Tibial artery (tissue), 4 donors: ENCODE data around the gene SRSF1.

Source experiments
- DNase-seq, 2 donors: peaks; one replicate each; pipeline ENCODE4 v3.0.0-alpha.2; 2019
- H3K27ac ChIP-seq, 2 donors: fragments of 200-600 bp; sonication (generic) in 1 of 2; 1 replicate in 1 of 2; 2 replicates in 1 of 2; pipeline ENCODE4 v1.5.1; 2018 to 2019; ENCODE audit warnings: mild to moderate bottlenecking in 1 of 2
- H3K27me3 ChIP-seq, 2 donors: fragments of 200-600 bp; sonication (generic) in 1 of 2; one replicate each; pipeline versions ENCODE4 v1.5.1 to v1.6.0; 2016 to 2019
- H3K36me3 ChIP-seq, 3 donors: fragments of 200-600 bp; sonication (generic) in 2 of 3; one replicate each; pipeline ENCODE4 v1.5.1; 2016 to 2019; ENCODE audit warnings: mild to moderate bottlenecking in 2 of 3
- H3K4me1 ChIP-seq, 4 donors: fragments of 200-600 bp; sonication (generic) in 2 of 4; 1 replicate in 3 of 4; 2 replicates in 1 of 4; pipeline ENCODE4 v1.5.1; 2016 to 2019
- H3K4me3 ChIP-seq, 2 donors: fragments of 200-600 bp; sonication (generic) in 1 of 2; 1 replicate in 1 of 2; 2 replicates in 1 of 2; pipeline ENCODE4 v1.5.1; 2018 to 2019; ENCODE audit warnings: mild to moderate bottlenecking in 2 of 2
- H3K9me3 ChIP-seq, 3 donors: fragments of 200-600 bp; sonication (generic) in 1 of 3; one replicate each; pipeline ENCODE4 v1.5.1; 2016 to 2019
- intact Hi-C: fragments of 100-400 bp; cut with DNase I; formaldehyde crosslinking; loops from one replicate; pipeline ENCODE4 v1.15.0; 2023; ENCODE audit warnings: low total_unique reads
- TF ChIP-seq, protein P1 (sequence below), 2 experiments: fragments of 200-600 bp in 1 of 2; fragments of 450-650 bp in 1 of 2; IDR thresholded peaks; one replicate each; pipeline ENCODE4 v1.5.1; 2017 to 2019; ENCODE audit warnings: antibody characterized with exemption in 2 of 2, mild to moderate bottlenecking in 1 of 2, moderate library complexity in 1 of 2

The SRSF1 gene, protein sequence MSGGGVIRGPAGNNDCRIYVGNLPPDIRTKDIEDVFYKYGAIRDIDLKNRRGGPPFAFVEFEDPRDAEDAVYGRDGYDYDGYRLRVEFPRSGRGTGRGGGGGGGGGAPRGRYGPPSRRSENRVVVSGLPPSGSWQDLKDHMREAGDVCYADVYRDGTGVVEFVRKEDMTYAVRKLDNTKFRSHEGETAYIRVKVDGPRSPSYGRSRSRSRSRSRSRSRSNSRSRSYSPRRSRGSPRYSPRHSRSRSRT

DNA sequence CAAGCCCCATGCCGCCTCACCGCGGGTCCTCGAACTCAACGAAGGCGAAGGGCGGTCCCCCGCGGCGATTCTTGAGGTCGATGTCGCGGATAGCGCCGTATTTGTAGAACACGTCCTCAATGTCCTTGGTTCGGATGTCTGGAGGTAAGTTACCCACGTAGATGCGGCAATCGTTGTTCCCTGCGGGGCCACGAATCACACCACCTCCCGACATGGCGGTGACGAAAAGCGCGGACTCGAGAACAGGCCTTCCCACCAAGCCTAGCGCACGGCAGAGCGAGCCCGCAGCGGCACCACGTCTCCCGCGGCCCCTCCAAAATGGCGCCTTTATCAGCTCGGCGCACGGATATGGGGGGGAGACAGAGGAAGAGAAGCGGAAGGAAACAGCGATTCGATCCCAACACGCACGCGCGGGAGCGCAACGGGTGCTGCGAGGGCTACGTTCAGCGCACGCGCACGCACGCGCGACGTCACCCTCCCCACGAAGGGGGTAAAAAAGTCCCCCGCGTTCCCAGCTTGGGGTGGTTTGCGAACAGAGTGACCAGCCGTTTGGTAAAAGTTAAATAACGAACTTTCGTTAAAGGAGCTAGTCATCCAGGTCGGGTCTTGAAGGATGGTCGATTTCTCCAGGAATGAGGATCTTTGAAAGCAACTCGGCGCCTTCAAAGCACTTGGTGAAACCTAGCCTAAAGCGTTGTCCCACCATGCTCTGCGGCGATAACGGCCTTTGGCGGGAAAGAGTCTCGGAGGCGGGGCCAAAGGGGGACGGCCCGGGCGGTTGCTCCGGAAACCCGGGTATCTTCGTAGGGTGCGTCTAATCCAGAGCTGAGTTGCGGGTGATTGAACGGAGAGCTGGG is at the start of gene SRSF1:
TSS of gene SRSF1 (minus strand) at position 323 of the 857 bp plus-strand sequence. CDS start at position 214, 109 bp downstream.
- Histone ChIP-seq H3K27ac (peak within 1 kb of the TSS; percentile 97 to 98), H3K27me3 (no peaks in the 10 kb centered on the region), H3K36me3 (peaks cover 30 to 35% (median 33%) of the 10 kb centered on the region in 3 donors), H3K9me3 (no peaks in the 10 kb centered on the region), H3K4me3 (peak within 1 kb of the TSS; percentile 87 to 90), H3K4me1 (peaks cover 0 to 44% (median 25%) of the 10 kb centered on the region in 4 donors)
- TF ChIP-seq, protein P1, sequence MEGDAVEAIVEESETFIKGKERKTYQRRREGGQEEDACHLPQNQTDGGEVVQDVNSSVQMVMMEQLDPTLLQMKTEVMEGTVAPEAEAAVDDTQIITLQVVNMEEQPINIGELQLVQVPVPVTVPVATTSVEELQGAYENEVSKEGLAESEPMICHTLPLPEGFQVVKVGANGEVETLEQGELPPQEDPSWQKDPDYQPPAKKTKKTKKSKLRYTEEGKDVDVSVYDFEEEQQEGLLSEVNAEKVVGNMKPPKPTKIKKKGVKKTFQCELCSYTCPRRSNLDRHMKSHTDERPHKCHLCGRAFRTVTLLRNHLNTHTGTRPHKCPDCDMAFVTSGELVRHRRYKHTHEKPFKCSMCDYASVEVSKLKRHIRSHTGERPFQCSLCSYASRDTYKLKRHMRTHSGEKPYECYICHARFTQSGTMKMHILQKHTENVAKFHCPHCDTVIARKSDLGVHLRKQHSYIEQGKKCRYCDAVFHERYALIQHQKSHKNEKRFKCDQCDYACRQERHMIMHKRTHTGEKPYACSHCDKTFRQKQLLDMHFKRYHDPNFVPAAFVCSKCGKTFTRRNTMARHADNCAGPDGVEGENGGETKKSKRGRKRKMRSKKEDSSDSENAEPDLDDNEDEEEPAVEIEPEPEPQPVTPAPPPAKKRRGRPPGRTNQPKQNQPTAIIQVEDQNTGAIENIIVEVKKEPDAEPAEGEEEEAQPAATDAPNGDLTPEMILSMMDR (IDR thresholded peaks at IDR 0.05) = no peak
- intact Hi-C loops = loop anchor here (2.0 to 10.0 kb wide), 3 partner anchors 78 to 752 kb away; partner anchors contain the start of gene MSI2
- peak; percentile 96 to 98 for DNase-seq

- Histone ChIP-seq H3K27ac (no peak overlapping the region), H3K36me3 (no peaks in the 10 kb centered on the region), H3K27me3 (no peaks in the 10 kb centered on the region), H3K4me1 (no peaks in the 10 kb centered on the region), H3K9me3 (no peaks in the 10 kb centered on the region), H3K4me3 (no peak overlapping the region)
- no peak for DNase-seq
- TF ChIP-seq, protein P1 (IDR thresholded peaks at IDR 0.05) = no peak
- intact Hi-C loops = no loop called here
These were observed 49.4 kb upstream of the SRSF1 start for GRCh38 chr17:58056476-58056875.

DNA sequence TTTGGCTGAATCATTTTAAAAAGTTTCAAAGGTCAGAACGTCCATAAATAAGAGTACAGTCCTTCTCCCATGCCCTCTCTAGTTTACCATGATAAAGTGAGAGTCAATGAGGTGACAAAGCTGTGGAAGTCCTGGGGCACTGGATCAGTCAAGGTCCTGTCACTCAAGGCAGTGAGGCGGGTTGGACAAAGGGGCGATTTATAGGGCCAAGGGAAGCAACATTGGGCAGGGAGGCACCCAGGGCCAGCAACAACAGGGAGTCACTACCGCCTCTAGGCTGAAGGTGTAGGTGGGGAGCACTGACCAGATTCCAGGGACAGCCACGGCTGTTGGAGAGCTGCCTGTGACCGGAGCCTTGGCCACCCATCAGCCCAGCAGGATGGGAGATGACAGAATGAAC is 47.6 kb upstream of the SRSF1 start:
- Histone ChIP-seq H3K9me3 (no peaks in the 10 kb centered on the region), H3K27me3 (peaks cover 0 to 3% of the 10 kb centered on the region in 2 donors), H3K36me3 (no peaks in the 10 kb centered on the region), H3K4me3 (no peak overlapping the region), H3K4me1 (no peaks in the 10 kb centered on the region), H3K27ac (no peak overlapping the region)
- DNase-seq = no peak
- TF ChIP-seq, protein P1 (IDR thresholded peaks at IDR 0.05) = no peak
- intact Hi-C loops = no loop called here

- Histone ChIP-seq H3K4me3 (no peak overlapping the region), H3K9me3 (no peaks in the 10 kb centered on the region), H3K27ac (no peak overlapping the region), H3K27me3 (peaks cover 0 to 6% of the 10 kb centered on the region in 2 donors), H3K36me3 (no peaks in the 10 kb centered on the region), H3K4me1 (no peaks in the 10 kb centered on the region)
- DNase-seq = no peak
- TF ChIP-seq, protein P1 (IDR thresholded peaks at IDR 0.05) = no peak
- intact Hi-C loops = no loop called here
These were observed 46.1 kb upstream of the SRSF1 start for GRCh38 chr17:58052945-58053715.

- no peak for DNase-seq
- no peaks in the 10 kb centered on the region for H3K9me3 ChIP-seq
- peaks cover 0 to 6% of the 10 kb centered on the region in 2 donors for H3K27me3 ChIP-seq
- H3K4me1 ChIP-seq = no peaks in the 10 kb centered on the region
- no peaks in the 10 kb centered on the region for H3K36me3 ChIP-seq
- TF ChIP-seq, protein P1 (IDR thresholded peaks at IDR 0.05) = no peak
- H3K4me3 ChIP-seq = no peak overlapping the region
- no peak overlapping the region for H3K27ac ChIP-seq
- intact Hi-C loops = no loop called here
These were observed 45.4 kb upstream of the SRSF1 start for GRCh38 chr17:58052407-58052806.
